ENCODE results near the gene LRAT.

LRAT gene

DNA sequence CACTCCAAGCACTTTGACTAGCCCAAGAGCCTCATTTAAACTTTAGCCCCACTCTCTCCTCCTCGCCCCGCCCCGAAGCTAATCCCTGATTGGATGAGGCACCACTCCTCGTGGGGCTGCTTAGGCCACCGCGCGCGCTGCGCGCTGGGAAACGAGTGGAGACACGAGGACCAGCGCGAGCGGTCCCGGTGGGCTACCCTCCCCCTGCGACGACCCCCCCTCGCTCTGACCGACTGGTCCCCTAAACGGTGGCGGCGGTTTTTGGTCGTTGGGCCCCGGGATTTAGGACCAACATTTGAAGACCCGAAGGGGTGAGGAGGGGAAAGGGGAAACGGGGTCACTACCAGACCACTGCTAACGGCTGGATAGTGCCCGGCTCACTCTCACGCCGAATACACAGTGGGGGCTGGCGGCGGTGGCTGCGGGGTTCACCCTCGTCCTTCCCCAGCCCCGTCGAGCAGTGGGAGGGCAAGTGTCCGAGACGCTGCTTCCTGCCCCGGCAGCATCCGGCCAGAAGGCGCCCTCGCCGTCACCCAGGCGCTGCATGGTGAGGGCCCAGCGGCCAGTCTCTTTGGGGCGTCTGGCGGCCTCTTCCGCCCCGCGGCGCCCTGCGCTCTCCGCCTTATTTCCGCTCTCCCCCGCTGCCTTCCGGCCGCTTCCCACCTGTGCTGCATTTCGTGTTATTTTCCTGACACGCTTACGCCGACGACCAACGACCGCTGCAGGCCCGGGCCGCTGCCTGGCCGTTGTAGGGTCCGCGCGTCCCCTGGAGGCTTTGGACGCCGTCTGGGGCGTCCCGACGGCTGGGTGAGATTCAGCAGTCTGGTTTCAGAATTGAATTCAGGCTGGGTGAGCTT lies 37.6 kb downstream of the LRAT start, which contains the start of gene RBM46:
RBM46 (plus strand) TSS at position 147 of the 857 bp plus-strand sequence. CDS start 15,481 bp downstream, outside the sequence.
- H3K27me3 ChIP-seq (ENCODE audit: insufficient read depth, poor library complexity, severe bottlenecking) = no peaks in the 10 kb centered on the region
- DNase-seq (ENCODE audit: low read depth in 1 of 2, low spot score in 1 of 2) = no peak
- H3K27ac ChIP-seq (replicated peaks) = no peak within 1 kb of the TSS
- H3K4me3 ChIP-seq (replicated peaks; ENCODE audit: insufficient read depth, low read length) = no peak within 1 kb of the TSS
- TF ChIP-seq POLR2AphosphoS5 (IDR thresholded peaks at IDR 0.05; ENCODE audit: low read depth) (no peak), SPI1 (IDR thresholded peaks at IDR 0.05; ENCODE audit: borderline replicate concordance, low read depth) (no peak)
- TF ChIP-seq, protein P1, sequence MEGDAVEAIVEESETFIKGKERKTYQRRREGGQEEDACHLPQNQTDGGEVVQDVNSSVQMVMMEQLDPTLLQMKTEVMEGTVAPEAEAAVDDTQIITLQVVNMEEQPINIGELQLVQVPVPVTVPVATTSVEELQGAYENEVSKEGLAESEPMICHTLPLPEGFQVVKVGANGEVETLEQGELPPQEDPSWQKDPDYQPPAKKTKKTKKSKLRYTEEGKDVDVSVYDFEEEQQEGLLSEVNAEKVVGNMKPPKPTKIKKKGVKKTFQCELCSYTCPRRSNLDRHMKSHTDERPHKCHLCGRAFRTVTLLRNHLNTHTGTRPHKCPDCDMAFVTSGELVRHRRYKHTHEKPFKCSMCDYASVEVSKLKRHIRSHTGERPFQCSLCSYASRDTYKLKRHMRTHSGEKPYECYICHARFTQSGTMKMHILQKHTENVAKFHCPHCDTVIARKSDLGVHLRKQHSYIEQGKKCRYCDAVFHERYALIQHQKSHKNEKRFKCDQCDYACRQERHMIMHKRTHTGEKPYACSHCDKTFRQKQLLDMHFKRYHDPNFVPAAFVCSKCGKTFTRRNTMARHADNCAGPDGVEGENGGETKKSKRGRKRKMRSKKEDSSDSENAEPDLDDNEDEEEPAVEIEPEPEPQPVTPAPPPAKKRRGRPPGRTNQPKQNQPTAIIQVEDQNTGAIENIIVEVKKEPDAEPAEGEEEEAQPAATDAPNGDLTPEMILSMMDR (IDR thresholded peaks at IDR 0.05; ENCODE audit: insufficient read depth, low read length) = no peak

DNA sequence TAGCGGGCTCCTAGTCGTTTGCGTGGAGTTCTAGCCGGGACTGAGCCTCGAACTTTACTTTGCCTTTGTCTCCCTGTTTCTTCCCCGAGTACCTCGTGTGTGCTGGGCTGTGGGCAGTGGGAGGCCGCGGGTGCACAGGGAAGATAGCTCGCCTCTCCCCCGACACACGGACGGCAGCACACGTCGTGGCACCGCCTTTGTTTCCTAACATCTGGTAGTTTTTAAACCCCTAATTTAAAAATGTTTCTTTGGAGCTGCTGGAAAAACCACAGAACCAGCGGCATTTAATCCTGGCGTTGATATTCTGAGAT lies 38.1 kb downstream of the LRAT start:
- no peak for DNase-seq (ENCODE audit: low read depth in 1 of 2, low spot score in 1 of 2)
- Histone ChIP-seq H3K27ac (replicated peaks) (no peak overlapping the region), H3K4me3 (replicated peaks; ENCODE audit: insufficient read depth, low read length) (no peak overlapping the region), H3K27me3 (ENCODE audit: insufficient read depth, poor library complexity, severe bottlenecking) (no peaks in the 10 kb centered on the region)
- TF ChIP-seq SPI1 (IDR thresholded peaks at IDR 0.05; ENCODE audit: borderline replicate concordance, low read depth) (no peak), GABPA (IDR thresholded peaks at IDR 0.05; ENCODE audit: low read depth) (no peak), POLR2AphosphoS5 (IDR thresholded peaks at IDR 0.05; ENCODE audit: low read depth) (no peak)
- TF ChIP-seq, protein P1 (IDR thresholded peaks at IDR 0.05; ENCODE audit: insufficient read depth, low read length) = no peak
- TF ChIP-seq, protein P2, sequence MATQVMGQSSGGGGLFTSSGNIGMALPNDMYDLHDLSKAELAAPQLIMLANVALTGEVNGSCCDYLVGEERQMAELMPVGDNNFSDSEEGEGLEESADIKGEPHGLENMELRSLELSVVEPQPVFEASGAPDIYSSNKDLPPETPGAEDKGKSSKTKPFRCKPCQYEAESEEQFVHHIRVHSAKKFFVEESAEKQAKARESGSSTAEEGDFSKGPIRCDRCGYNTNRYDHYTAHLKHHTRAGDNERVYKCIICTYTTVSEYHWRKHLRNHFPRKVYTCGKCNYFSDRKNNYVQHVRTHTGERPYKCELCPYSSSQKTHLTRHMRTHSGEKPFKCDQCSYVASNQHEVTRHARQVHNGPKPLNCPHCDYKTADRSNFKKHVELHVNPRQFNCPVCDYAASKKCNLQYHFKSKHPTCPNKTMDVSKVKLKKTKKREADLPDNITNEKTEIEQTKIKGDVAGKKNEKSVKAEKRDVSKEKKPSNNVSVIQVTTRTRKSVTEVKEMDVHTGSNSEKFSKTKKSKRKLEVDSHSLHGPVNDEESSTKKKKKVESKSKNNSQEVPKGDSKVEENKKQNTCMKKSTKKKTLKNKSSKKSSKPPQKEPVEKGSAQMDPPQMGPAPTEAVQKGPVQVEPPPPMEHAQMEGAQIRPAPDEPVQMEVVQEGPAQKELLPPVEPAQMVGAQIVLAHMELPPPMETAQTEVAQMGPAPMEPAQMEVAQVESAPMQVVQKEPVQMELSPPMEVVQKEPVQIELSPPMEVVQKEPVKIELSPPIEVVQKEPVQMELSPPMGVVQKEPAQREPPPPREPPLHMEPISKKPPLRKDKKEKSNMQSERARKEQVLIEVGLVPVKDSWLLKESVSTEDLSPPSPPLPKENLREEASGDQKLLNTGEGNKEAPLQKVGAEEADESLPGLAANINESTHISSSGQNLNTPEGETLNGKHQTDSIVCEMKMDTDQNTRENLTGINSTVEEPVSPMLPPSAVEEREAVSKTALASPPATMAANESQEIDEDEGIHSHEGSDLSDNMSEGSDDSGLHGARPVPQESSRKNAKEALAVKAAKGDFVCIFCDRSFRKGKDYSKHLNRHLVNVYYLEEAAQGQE (IDR thresholded peaks at IDR 0.05; ENCODE audit: insufficient replicate concordance, low read depth) = no peak
